Tongue (tissue), 2 donors: ENCODE results near the gene DDX10. TPM values are rescaled to one million over a fixed set of nuclear protein-coding genes. Genes with fewer than 3 reads are reported as not detected.

Source experiments
- DNase-seq: peaks from one replicate; pipeline ENCODE4 v3.0.0-alpha.2; 2015
- total RNA-seq: library from RNA; depleted of rRNA; stranded (reverse); fragments of >200 nt; gene quantifications from one replicate; pipeline ENCODE4 v1.2.3, GENCODE V29; 2014

DDX10 gene
- total RNA-seq, 1 donor from 2014 or later, result 20.5 TPM

DNA sequence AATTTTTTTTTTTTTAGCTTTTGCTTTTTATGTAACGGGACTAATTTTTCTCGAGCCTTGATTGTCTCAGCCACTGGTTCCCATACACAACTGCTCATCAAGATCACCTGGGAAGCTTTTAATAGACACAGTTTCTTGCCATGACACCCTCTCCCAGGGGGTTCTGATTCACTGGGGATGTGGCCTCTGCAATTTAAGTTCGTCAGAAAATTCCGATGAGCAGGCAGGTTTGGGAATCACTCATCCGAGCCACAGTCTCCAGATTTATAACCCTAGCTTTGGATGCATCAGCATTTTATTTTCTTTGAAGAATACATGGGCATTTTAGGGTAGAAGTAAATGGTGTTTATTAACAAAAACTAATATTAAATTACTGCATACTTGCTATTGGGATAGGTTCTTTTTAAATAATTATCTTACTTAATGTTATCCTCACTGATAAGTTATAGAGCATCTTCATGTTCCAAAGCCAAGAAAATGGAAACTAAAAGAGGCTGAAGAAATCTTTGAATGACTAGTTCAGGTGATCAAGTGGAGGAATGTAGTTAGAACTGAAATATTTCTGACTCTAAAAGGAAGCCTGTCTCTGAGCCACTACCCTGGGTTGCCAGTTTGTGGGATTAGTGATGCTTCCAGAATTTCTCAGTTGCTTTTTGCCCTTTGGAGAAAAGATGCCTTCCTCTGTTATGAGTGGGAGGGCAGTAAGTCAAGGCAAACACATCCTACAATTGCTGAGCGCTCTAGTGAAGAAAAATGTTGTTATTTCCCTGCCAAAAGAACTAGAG lies 319.0 kb downstream of the DDX10 start:
- no peak for DNase-seq

DNA sequence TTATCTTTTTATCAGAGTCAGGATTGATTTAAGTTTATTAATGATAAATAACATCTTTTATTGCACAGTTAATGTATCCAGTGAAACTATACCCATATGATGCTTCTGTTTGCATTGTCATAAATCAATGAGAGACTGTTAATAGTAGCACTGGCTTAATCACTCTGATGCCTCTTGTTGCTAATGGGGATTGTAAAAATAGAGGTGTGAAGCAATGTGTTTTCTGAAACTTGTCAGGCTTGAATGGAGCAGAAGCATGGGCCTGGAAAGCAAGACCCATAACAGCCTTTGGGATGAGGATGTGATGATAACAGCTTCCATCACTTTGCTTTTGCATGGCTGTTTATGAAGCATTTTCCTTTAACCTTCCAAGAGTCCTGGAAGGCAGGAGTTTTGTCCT lies 319.7 kb downstream of the DDX10 start:
- DNase-seq, result no peak

DNA sequence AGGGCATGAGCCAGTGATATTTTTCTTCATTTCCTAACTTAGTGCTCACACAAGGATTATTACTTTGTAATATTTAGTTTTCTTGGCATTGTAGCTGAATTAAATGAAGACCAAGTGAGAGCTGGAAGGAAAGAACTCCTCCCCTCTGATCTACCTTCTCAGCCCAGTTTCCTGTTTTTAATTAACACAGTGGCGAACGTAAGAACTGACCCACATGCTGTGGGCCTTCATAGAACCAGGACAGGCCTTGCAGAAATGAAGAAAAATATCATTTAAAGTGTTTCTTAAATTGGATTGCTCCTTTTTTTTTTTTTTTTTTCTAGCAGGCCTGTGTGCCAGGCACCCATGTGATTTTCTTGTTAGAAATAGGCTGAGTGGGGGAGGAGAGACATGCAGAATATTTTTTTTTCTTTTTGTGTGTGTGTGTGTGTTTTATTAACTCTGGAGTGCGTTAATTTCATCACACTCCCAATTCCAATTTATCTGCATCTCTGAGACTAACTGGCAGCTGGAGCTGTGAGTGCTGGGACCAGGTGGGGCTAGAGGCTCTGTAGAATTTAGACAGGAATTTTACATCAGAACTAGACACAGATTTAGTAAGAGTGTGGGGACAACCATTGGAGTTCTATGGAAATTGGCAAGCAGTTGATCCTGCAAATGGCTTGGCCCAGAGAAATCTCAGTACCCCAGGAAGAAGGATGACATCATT lies 320.5 kb downstream of the DDX10 start:
- DNase-seq, result peak; percentile 50

DNA sequence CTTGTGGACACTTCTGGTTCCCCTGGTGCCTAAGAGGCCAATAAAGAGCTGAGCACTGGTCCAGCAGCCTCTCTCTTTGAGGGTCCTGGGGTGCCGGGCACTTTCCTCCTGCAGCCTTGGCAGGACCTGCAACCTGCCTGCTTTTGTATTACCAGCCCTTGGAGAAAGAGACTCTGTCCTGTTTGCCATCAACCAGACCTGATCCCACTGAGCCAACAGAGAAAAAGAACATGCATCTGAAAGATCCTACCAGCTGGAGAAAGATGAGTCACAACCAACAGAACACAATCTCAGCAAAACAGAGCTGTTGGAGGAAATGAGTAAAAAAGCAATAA lies 321.0 kb downstream of the DDX10 start:
- no peak for DNase-seq

Other genes starting within 250 kb of the DDX10 start
- gene C11orf65, start 197.5 kb upstream of the DDX10 start, total RNA-seq, result 2.5 TPM
- gene POGLUT3, start 166.7 kb upstream of the DDX10 start, total RNA-seq, result 52.9 TPM
- 8.8 TPM for gene EXPH5, start 71.3 kb upstream of the DDX10 start, total RNA-seq